Stimulated activated memory B cell treated with anti-CD40 and anti-IgM and Interleukin-4, amounts not matched to agents 10 μg/mL and 1 μg/mL and 100 μg/mL, for 72 hours (primary cell): ENCODE results near the gene MCF2L.
A peak's percentile ranks its signal among the peaks of the same experiment; 100 is the strongest.

Experiments used
- ATAC-seq: fragments of 150-1000 bp; cut with Tn5 transposase; 2 replicates; pipeline ENCODE4 v1.10.0; 2021
- H3K27ac Mint-ChIP-seq: one replicate; pipeline ENCODE4 v1.8.0; 2022; ENCODE audit warnings: mild to moderate bottlenecking, mixed read lengths
- H3K27me3 Mint-ChIP-seq: one replicate; pipeline ENCODE4 v1.8.0; 2022; ENCODE audit warnings: mixed read lengths
- H3K36me3 Mint-ChIP-seq: one replicate; pipeline ENCODE4 v1.8.0; 2022; ENCODE audit warnings: mixed read lengths
- H3K4me1 Mint-ChIP-seq: one replicate; pipeline ENCODE4 v1.8.0; 2022; ENCODE audit warnings: mixed read lengths
- H3K4me3 Mint-ChIP-seq: one replicate; pipeline ENCODE4 v1.8.0; 2022; ENCODE audit warnings: mild to moderate bottlenecking, moderate library complexity, mixed read lengths
- H3K9me3 Mint-ChIP-seq: one replicate; pipeline ENCODE4 v1.8.0; 2022; ENCODE audit warnings: mixed read lengths

Gene MCF2L

DNA sequence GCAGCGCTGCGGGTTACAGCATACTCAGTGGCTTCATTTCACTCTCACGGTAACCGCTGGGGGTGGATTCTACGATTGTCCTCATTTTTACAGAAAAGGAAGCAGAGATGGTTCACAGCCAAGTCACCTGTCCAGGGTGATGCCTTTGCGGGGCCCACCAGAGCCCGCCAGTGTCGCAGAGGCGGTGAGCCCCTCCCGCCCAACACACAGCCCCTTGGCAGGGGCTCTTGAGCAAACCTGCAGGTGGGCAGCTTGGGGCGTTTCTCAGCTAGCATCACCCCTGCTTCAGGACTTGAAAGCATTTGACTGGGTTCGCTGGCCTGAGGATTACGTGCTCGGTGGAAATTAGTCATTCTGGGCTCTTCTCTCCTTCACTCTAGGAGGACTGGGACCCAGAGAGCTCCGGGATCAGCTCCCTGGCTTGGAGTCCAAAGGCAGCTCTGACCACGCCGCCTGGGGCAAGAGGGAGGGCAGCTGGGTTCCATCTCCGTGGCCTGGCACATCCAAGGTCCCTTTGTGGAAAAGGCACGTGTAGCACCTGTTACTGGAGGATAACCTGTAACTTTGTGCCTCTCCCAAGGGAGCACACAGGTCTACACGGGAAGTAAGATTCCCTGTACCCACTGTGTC is 74.1 kb downstream of the MCF2L start:
- no peak overlapping the region for H3K27ac Mint-ChIP-seq
- H3K27me3 Mint-ChIP-seq = peaks cover 8% of the 10 kb centered on the region
- H3K36me3 Mint-ChIP-seq = no peaks in the 10 kb centered on the region
- no peak overlapping the region for H3K4me3 Mint-ChIP-seq
- ATAC-seq = no peak
- H3K9me3 Mint-ChIP-seq = no peaks in the 10 kb centered on the region
- H3K4me1 Mint-ChIP-seq = no peaks in the 10 kb centered on the region

GRCh38 chr13:113043931-113044330 is 74.9 kb downstream of the MCF2L start:
- no peaks in the 10 kb centered on the region for H3K9me3 Mint-ChIP-seq
- peaks cover 8% of the 10 kb centered on the region for H3K27me3 Mint-ChIP-seq
- no peak overlapping the region for H3K27ac Mint-ChIP-seq
- ATAC-seq = no peak
- no peaks in the 10 kb centered on the region for H3K36me3 Mint-ChIP-seq
- H3K4me3 Mint-ChIP-seq = no peak overlapping the region
- no peaks in the 10 kb centered on the region for H3K4me1 Mint-ChIP-seq

- H3K4me1 Mint-ChIP-seq = no peaks in the 10 kb centered on the region
- ATAC-seq = no peak
- peaks cover 8% of the 10 kb centered on the region for H3K27me3 Mint-ChIP-seq
- H3K9me3 Mint-ChIP-seq = no peaks in the 10 kb centered on the region
- H3K4me3 Mint-ChIP-seq = no peak overlapping the region
- H3K36me3 Mint-ChIP-seq = no peaks in the 10 kb centered on the region
- no peak overlapping the region for H3K27ac Mint-ChIP-seq
These were observed 75.5 kb downstream of the MCF2L start for GRCh38 chr13:113044391-113045114.

DNA sequence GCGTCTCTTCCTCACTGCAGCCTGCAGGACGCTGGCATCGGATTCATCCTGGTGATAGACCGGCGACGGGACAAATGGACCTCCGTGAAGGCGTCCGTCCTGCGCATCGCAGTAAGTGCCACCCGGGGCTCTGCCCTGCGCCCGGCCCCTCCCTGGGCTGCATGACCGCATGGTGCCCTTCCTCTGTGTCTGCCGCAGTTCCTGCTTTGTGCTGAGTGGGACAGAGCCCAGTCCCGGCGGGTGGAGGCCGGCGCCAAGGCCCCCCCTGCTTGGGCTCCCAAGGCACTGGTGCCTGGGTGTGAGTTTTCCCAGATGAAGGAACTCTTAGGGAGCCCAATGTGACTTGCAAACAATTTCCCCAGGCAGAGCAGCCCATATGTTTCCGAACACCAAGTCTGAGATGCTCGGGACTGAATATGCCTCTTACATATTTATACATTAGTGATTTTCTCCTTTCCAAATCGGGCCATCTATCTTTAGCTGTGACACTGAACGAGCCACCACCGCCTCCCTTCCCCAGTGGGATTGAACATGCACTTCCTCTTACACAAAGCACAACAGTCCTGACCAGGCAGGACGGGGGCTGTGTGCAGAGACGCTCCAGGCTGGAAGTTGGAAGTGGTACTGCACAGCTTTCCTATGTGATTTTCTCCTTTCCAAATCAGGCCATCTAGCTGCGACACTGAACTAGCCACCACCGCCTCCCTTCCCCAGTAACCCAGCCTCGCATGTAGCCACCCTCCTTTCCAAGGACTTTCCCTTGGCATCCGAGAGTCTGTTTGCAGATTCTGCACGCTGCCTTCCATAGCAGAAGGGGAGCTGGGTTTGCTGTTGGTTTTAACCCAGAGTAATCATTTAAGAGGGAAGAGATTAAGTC is 76.5 kb downstream of the MCF2L start:
- H3K9me3 Mint-ChIP-seq = peaks cover 3% of the 10 kb centered on the region
- H3K4me1 Mint-ChIP-seq = no peaks in the 10 kb centered on the region
- peak; percentile 6 for ATAC-seq
- H3K4me3 Mint-ChIP-seq = no peak overlapping the region
- H3K27me3 Mint-ChIP-seq = peaks cover 5% of the 10 kb centered on the region
- H3K27ac Mint-ChIP-seq = no peak overlapping the region
- no peaks in the 10 kb centered on the region for H3K36me3 Mint-ChIP-seq

- H3K4me3 Mint-ChIP-seq = no peak overlapping the region
- no peaks in the 10 kb centered on the region for H3K27me3 Mint-ChIP-seq
- no peaks in the 10 kb centered on the region for H3K36me3 Mint-ChIP-seq
- peaks cover 3% of the 10 kb centered on the region for H3K9me3 Mint-ChIP-seq
- ATAC-seq = no peak
- H3K4me1 Mint-ChIP-seq = no peaks in the 10 kb centered on the region
- H3K27ac Mint-ChIP-seq = no peak overlapping the region
These were observed 77.3 kb downstream of the MCF2L start for GRCh38 chr13:113046128-113046882.

- Mint-ChIP-seq H3K36me3 (no peaks in the 10 kb centered on the region), H3K4me3 (no peak overlapping the region), H3K9me3 (peaks cover 3% of the 10 kb centered on the region), H3K27me3 (no peaks in the 10 kb centered on the region), H3K27ac (no peak overlapping the region), H3K4me1 (no peaks in the 10 kb centered on the region)
- ATAC-seq = no peak
These were observed 77.8 kb downstream of the MCF2L start for GRCh38 chr13:113046883-113047244.

DNA sequence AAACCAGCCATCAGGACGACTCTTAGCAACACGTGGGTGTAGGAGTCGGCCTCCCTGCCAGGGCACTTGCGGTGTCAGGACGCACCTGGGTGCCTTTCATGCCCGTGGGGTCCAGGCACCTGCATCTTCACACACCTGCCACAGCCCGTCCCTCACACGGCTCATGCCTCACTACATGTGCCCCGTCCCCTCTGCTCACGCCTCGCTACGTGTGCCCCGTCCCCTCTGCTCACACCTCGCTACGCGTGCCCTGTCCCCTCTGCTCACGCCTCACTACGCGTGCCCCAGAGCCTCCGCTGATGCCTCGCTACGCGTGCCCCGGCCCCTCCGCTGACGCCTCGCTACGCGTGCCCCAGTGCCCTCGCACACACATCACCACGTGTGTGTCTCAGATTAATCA is 78.6 kb downstream of the MCF2L start:
- no peaks in the 10 kb centered on the region for H3K27me3 Mint-ChIP-seq
- ATAC-seq = peak; percentile 21

GRCh38 chr13:113048766-113049165 is 79.8 kb downstream of the MCF2L start:
- no peak overlapping the region for H3K4me3 Mint-ChIP-seq
- ATAC-seq = no peak
- H3K9me3 Mint-ChIP-seq = peaks cover 3% of the 10 kb centered on the region
- H3K27ac Mint-ChIP-seq = no peak overlapping the region
- no peaks in the 10 kb centered on the region for H3K27me3 Mint-ChIP-seq
- H3K4me1 Mint-ChIP-seq = no peaks in the 10 kb centered on the region
- no peaks in the 10 kb centered on the region for H3K36me3 Mint-ChIP-seq

More for the DNA sequence above, 78.6 kb downstream of the MCF2L start:
- no peaks in the 10 kb centered on the region for H3K4me1 Mint-ChIP-seq
- H3K9me3 Mint-ChIP-seq = peaks cover 3% of the 10 kb centered on the region
- no peak overlapping the region for H3K27ac Mint-ChIP-seq
- H3K36me3 Mint-ChIP-seq = no peaks in the 10 kb centered on the region
- H3K4me3 Mint-ChIP-seq = no peak overlapping the region

DNA sequence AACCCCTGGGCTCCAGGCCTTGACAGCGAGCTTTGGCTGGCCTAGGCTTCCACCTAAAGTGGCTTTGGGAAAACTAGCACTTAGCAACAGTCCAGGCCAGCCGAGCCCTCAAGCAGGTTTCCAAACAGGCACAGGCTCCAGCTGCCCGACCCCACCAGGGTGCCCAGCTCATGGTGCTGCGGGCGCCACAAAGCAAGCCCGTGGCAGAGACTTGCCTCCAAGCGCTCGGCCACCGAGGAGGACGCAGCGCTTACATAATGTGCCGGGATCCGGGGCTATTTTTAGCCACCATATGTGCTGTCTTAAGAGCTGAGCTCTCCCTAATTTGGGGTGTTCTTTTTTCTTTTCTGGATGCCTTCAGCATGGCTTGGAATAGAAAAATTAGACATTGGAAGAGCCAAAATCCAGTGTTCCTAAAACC is 80.5 kb downstream of the MCF2L start:
- H3K27ac Mint-ChIP-seq = no peak overlapping the region
- no peaks in the 10 kb centered on the region for H3K4me1 Mint-ChIP-seq
- peaks cover 3% of the 10 kb centered on the region for H3K9me3 Mint-ChIP-seq
- H3K27me3 Mint-ChIP-seq = no peaks in the 10 kb centered on the region
- ATAC-seq = no peak
- no peak overlapping the region for H3K4me3 Mint-ChIP-seq
- H3K36me3 Mint-ChIP-seq = no peaks in the 10 kb centered on the region

DNA sequence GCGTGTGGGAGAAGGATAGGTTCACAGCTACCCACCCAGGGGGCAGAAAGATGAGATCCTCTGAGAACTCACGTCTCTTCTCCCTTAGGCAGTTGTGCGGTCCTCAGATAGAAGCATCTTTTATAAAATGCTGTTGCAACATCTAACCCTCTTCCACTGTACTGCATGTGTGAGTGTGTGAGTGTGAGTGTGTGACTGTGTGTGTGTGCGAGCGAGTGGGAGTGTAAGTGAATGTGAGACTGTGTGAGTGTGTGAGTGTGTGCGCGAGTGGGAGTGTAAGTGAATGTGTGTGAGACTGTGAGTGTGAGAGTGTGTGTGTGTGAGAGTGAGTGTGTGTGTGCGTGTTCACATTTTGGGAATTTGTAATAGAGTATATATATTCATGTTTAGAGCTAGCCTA is 81.0 kb downstream of the MCF2L start:
- no peaks in the 10 kb centered on the region for H3K36me3 Mint-ChIP-seq
- no peaks in the 10 kb centered on the region for H3K4me1 Mint-ChIP-seq
- H3K27ac Mint-ChIP-seq = no peak overlapping the region
- no peaks in the 10 kb centered on the region for H3K27me3 Mint-ChIP-seq
- ATAC-seq = no peak
- H3K4me3 Mint-ChIP-seq = no peak overlapping the region
- peaks cover 3% of the 10 kb centered on the region for H3K9me3 Mint-ChIP-seq

DNA sequence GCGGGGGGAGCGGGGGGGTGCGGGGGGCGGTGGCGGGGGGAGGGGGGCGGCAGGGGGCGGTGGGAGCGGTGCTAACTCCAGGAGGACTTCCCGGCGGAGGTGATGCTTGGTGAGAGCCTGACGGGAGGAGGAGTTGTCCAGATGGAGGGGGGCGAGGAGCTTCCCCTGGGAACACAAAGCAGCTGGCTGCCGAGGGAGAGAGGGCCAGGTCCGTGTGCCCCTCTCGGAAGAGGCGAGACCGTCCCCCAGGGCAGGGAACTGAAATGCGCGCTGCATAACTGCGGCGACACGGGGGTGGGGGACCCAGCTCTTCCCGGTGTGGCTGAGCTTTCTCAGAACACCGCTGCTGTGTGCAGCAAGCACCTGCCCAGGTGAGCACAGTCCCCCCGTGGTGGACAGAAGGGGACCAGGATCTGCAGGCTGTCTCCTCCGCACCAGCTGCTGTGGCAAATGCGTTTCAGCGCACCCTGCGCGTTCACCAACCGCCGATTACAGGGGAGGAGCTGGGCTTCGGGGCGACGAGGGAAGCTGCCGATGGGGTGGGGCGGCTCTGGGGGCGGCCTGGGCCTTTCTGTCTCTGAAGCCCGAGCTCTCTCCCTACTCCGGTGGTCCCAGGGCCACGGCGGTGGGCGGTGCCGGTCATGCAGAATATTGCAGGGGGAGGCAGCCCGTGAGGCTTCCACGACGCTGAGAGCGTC is 81.9 kb downstream of the MCF2L start:
- Mint-ChIP-seq H3K4me3 (no peak overlapping the region), H3K4me1 (no peaks in the 10 kb centered on the region)

GRCh38 chr13:113051641-113052040 is 82.6 kb downstream of the MCF2L start:
- H3K9me3 Mint-ChIP-seq = peaks cover 3% of the 10 kb centered on the region
- no peak for ATAC-seq
- no peak overlapping the region for H3K4me3 Mint-ChIP-seq
- no peak overlapping the region for H3K27ac Mint-ChIP-seq
- no peaks in the 10 kb centered on the region for H3K27me3 Mint-ChIP-seq
- H3K4me1 Mint-ChIP-seq = no peaks in the 10 kb centered on the region
- no peaks in the 10 kb centered on the region for H3K36me3 Mint-ChIP-seq

More for the DNA sequence above, 81.9 kb downstream of the MCF2L start:
- Mint-ChIP-seq H3K27ac (no peak overlapping the region), H3K36me3 (no peaks in the 10 kb centered on the region), H3K27me3 (no peaks in the 10 kb centered on the region), H3K9me3 (peaks cover 3% of the 10 kb centered on the region)
- ATAC-seq = no peak

DNA sequence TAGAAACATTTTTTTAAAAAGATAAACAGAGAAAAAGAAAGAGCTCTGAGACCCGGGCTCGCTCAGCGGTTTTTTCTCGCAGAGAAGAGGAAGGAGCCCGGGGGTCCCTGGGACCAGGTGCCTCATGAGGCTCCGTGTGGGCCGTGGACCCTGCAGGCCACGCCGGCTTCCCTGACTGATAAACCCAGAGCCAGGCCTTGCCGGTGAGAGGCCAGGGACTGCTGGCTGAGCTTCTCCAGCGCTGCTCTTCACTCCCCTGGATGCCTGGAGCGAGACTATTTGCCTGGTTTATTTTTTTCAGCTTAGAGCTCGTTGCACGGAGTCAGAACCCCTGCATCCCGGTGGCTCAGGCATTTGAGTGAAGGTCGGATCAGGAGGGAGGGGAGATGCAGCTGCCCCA is 83.2 kb downstream of the MCF2L start:
- Mint-ChIP-seq H3K9me3 (peaks cover 3% of the 10 kb centered on the region), H3K27ac (no peak overlapping the region), H3K27me3 (no peaks in the 10 kb centered on the region), H3K36me3 (no peaks in the 10 kb centered on the region), H3K4me1 (no peaks in the 10 kb centered on the region), H3K4me3 (no peak overlapping the region)
- no peak for ATAC-seq

- Mint-ChIP-seq H3K9me3 (peaks cover 3% of the 10 kb centered on the region), H3K27me3 (no peaks in the 10 kb centered on the region), H3K36me3 (no peaks in the 10 kb centered on the region), H3K4me1 (no peaks in the 10 kb centered on the region), H3K27ac (no peak overlapping the region), H3K4me3 (no peak overlapping the region)
- no peak for ATAC-seq
These were observed 84.0 kb downstream of the MCF2L start for GRCh38 chr13:113052971-113053370.
